Heart right ventricle (tissue), 16 donors: ENCODE data around the gene GREB1L. TPM values are rescaled to one million over a fixed set of nuclear protein-coding genes. Genes with fewer than 3 reads are reported as not detected.

Source experiments
- ATAC-seq, 8 donors: fragments of 200-7000 bp; cut with Tn5 transposase; one replicate each; pipeline ENCODE4 v1.9.1; 2020; ENCODE audit warnings: mild to moderate bottlenecking in 8 of 8, moderate library complexity in 8 of 8, moderate number of reproducible peaks in 1 of 8
- DNase-seq, 2 donors: peaks; one replicate each; pipeline ENCODE4 v3.0.0-alpha.2; 2020
- H3K27ac ChIP-seq, 10 donors: fragments of 200-600 bp; sonication (generic) in 2 of 10; one replicate each; pipeline versions ENCODE4 v1.5.0 to v1.8.0; 2020 to 2022; ENCODE audit warnings: mild to moderate bottlenecking in 3 of 10
- H3K27me3 ChIP-seq, 7 donors: fragments of 200-600 bp; one replicate each; pipeline ENCODE4 v1.8.0; 2021 to 2022; ENCODE audit warnings: mild to moderate bottlenecking in 2 of 7
- H3K36me3 ChIP-seq, 9 donors: fragments of 200-600 bp; sonication (generic) in 1 of 9; one replicate each; pipeline versions ENCODE4 v1.5.0 to v1.8.0; 2020 to 2022; ENCODE audit warnings: mild to moderate bottlenecking in 2 of 9
- H3K4me1 ChIP-seq, 9 donors: fragments of 200-600 bp; sonication (generic) in 1 of 9; one replicate each; pipeline versions ENCODE4 v1.5.0 to v1.8.0; 2020 to 2022; ENCODE audit warnings: mild to moderate bottlenecking in 4 of 9
- H3K4me3 ChIP-seq, 10 donors: fragments of 200-600 bp; sonication (generic) in 2 of 10; one replicate each; pipeline versions ENCODE4 v1.5.0 to v1.8.0; 2020 to 2022; ENCODE audit warnings: mild to moderate bottlenecking in 7 of 10, moderate library complexity in 2 of 10
- H3K9me3 ChIP-seq, 11 donors: fragments of 200-600 bp in 10 of 11; sonication (generic) in 2 of 11; one replicate each; pipeline versions ENCODE4 v1.5.0 to v1.8.0; 2013 to 2022; ENCODE audit warnings: mild to moderate bottlenecking in 2 of 11, control low read depth in 1 of 11, moderate library complexity in 1 of 11
- WGBS, 2 donors: extraction: QIAGEN DNeasy Blood & Tissue Kit; methylation state at CpG; one replicate each; pipeline ENCODE4 v1.1.7; 2013; ENCODE audit warnings: inconsistent platforms in 1 of 2; 5-methylcytosine and 5-hydroxymethylcytosine counted together
- intact Hi-C, 10 donors: fragments of 100-400 bp; cut with DNase I; formaldehyde crosslinking; loops; one replicate each; pipeline versions ENCODE4 v1.11.1 to v1.14.2; 2022
- polyA plus RNA-seq, 2 donors: library from polyadenylated mRNA; stranded (reverse); fragments of 200-250 nt; gene quantifications; one replicate each; pipeline ENCODE4 v1.2.3, GENCODE V29; 2013
- total RNA-seq, 10 donors: library from RNA; stranded (reverse); fragmentation: NEBNext Ultra II Directional in 3 of 10; extraction: Animal tissue kit (Norgen Biotek cat#: 25700) in 3 of 10; gene quantifications; one replicate each; pipeline versions ENCODE4 v1.2.1 to v1.2.4, GENCODE V29; 2021 to 2023
- TF ChIP-seq, protein P1 (sequence below), 9 donors: fragments of 200-600 bp; sonication (generic) in 2 of 9; IDR thresholded peaks; one replicate each; pipeline versions ENCODE4 v1.5.0 to v1.8.0; 2021 to 2022; ENCODE audit warnings: antibody characterized with exemption in 9 of 9, mild to moderate bottlenecking in 5 of 9, moderate library complexity in 1 of 9
- donor health status: Arrhythmogenic right ventricular cardiomyopathy.
- donor health status: ischemic (EF 13 %, LVEDD 7.1; RV severe dilation, severe dysfunction).
- donor health status: healthy with polysubstance abuse.
- donor health status: DM: no; HTN: yes; CAD: no.
- donor health status: DM: no; HTN: no; CAD: no.
- donor health status: ischemic (EF 25% LVEDD 6.9; RV normal size, moderate dysfunction).
- donor health status: ischemic (EF 25% LVEDD 5.7; RV mildly dilated, moderate dysfunction).
- donor health status: healthy.
- donor health status: DM: yes; HTN: yes; CAD: no.
- donor health status: Ischemic cardiomyopathy.
- donor health status: ischemic (EF 35%, LVEDD 5.7; RV mildly dilated, moderate dysfunction).
- donor health status: nonischemic (EF 11% LVEDD 7.7; RV severe dilation, severe dysfunction).
- donor health status: DM: yes; HTN: yes; CAD: no.
- donor health status: PGD.
- donor health status: ischemic (EF 29% LVEDD 5.4; RV normal size, mild dysfunction).
- donor health status: nonischemic (EF 23%, LVEDD 6.1; RV moderate dilation, normal function).

The GREB1L gene
- total and polyA plus RNA-seq, 12 donors: 0.54 to 14.3 (median 10.9) TPM

GRCh38 chr18:21327101-21327500, 85.1 kb downstream of the GREB1L start:
- TF ChIP-seq, protein P1, sequence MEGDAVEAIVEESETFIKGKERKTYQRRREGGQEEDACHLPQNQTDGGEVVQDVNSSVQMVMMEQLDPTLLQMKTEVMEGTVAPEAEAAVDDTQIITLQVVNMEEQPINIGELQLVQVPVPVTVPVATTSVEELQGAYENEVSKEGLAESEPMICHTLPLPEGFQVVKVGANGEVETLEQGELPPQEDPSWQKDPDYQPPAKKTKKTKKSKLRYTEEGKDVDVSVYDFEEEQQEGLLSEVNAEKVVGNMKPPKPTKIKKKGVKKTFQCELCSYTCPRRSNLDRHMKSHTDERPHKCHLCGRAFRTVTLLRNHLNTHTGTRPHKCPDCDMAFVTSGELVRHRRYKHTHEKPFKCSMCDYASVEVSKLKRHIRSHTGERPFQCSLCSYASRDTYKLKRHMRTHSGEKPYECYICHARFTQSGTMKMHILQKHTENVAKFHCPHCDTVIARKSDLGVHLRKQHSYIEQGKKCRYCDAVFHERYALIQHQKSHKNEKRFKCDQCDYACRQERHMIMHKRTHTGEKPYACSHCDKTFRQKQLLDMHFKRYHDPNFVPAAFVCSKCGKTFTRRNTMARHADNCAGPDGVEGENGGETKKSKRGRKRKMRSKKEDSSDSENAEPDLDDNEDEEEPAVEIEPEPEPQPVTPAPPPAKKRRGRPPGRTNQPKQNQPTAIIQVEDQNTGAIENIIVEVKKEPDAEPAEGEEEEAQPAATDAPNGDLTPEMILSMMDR (IDR thresholded peaks at IDR 0.05): no peak
- Histone ChIP-seq H3K4me1 (peaks cover 0 to 9% (median 0%) of the 10 kb centered on the region in 9 donors), H3K4me3 (no peak overlapping the region), H3K9me3 (no peaks in the 10 kb centered on the region), H3K27me3 (no peaks in the 10 kb centered on the region), H3K27ac (no peak overlapping the region), H3K36me3 (no peaks in the 10 kb centered on the region)
- intact Hi-C loops: loop anchor here in 3 of 10 donors (5.0 to 10.0 kb wide), 3 partner anchors 40 to 72 kb away; no protein-coding TSS in a partner anchor
- DNase-seq (no peak), ATAC-seq (no peak)
- 57 to 63% methylated on average over 3 of the region's 3 CpGs for WGBS, 2 donors

DNA sequence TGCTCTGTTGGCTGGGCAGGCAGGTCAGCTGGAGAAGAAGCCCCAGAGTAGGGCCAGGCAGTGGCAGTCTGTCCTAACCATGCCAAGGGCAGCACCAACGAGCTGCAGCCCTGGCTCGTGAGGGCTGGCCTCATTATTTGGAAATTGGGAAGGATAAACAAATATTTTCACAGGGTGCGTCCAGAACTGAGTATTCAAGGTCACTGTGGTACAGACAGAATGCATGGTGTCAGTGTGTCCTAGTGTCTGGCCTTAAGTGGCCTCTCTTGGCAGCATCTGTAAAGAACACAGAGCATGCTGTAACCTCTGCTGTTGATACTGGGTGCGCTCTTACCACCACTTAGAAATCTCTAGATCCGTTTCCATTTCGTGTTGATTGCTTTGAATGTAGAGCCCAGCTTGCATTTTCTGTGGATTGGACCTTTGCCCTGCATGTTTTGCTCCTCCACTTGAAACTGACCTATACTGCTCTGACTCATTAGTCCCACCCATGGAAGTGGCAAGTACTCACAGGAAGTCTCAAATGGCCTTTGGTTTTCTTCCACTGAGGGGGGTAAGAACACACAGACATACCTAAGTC, 88.2 kb downstream of the GREB1L start:
- intact Hi-C loops: loop anchor here in 3 of 10 donors (2.0 to 10.0 kb wide), 3 partner anchors 33 to 88 kb away; partner anchors contain the start of gene GREB1L (in 3 of the 3)
- TF ChIP-seq, protein P1 (IDR thresholded peaks at IDR 0.05): no peak
- Histone ChIP-seq H3K27ac (peak overlapping the region; percentile 3 to 82 (median 76)), H3K27me3 (no peaks in the 10 kb centered on the region), H3K4me1 (peaks cover 0 to 9% (median 0%) of the 10 kb centered on the region in 9 donors), H3K4me3 (no peak overlapping the region), H3K36me3 (no peaks in the 10 kb centered on the region), H3K9me3 (no peaks in the 10 kb centered on the region)
- ATAC-seq (peak; percentile 71 to 99 (median 94)), DNase-seq (peak in 1 of 2 donors; percentile 27)
- 34 to 37% methylated on average over 6 of the region's 6 CpGs for WGBS, 2 donors

DNA sequence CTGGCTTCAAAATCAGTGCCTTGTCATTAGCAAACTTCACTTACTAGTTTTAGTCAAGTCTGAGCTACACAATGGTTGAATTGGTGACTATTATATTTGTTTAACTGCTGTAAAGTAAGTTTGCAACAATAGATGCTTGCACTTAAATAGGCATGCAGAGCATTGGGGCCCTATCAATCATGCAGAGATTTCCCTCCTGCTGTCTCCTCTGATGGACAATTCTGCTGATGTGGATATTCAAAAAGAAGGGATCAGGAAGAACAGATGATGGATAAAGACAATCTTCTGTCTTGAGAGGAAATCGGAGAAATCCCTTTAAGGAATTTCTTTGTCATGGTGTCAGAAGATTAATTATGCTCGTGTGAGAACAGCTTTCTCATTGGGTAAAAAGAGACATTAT, 89.0 kb downstream of the GREB1L start:
- H3K27ac ChIP-seq: peak overlapping the region in 5 of 10 donors; percentile 64 to 82 (median 80)
- DNase-seq: no peak
- H3K27me3 ChIP-seq: no peaks in the 10 kb centered on the region
- no peak for ATAC-seq
- TF ChIP-seq, protein P1 (IDR thresholded peaks at IDR 0.05): no peak
- 46 to 64% methylated on average over 2 of the region's 2 CpGs for whole genome bisulfite sequencing, 2 donors
- no peak overlapping the region for H3K4me3 ChIP-seq
- intact Hi-C loops: loop anchor here in 3 of 10 donors (2.0 to 10.0 kb wide), 3 partner anchors 32 to 89 kb away; partner anchors contain the start of gene GREB1L (in 3 of the 3)
- no peaks in the 10 kb centered on the region for H3K36me3 ChIP-seq
- no peaks in the 10 kb centered on the region for H3K9me3 ChIP-seq
- peaks cover 0 to 9% (median 0%) of the 10 kb centered on the region in 9 donors for H3K4me1 ChIP-seq

DNA sequence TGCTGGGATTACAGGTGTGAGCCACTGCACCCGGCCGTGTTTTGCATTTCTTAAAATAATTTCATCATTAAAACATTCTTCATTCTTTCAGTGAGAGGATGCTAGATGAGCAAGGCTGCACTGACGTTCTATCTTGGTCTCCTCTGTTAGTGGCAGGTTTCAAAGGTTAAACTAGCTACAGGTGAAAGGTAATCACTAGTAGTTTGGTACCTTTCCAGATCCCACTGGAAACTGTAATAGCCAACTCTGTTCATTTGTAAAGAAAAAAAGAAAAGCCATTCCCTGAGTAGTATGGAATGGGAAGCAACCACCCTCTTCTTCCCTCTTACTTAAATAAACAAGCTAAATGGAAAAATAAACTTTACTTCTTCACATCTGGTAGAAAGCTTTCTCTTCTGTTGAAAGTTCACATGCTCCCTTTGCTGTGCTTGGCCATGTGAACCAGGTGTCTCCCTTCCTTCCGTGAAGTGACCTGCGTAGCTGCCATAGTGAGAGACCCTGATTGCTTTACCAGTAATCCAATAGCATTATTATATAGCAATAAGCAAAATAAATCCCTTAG, 94.0 kb downstream of the GREB1L start:
- 77 to 88% methylated on average over 5 of the region's 5 CpGs for WGBS, 2 donors
- ATAC-seq: no peak
- no peaks in the 10 kb centered on the region for H3K36me3 ChIP-seq
- H3K4me1 ChIP-seq: peaks cover 0 to under 1% (median 0%) of the 10 kb centered on the region in 9 donors
- intact Hi-C loops: loop anchor here in 2 of 10 donors (10.0 kb wide), 1 partner anchor 91 kb away; the partner anchor contains the start of gene GREB1L (in 2 of the 2)
- no peak overlapping the region for H3K27ac ChIP-seq
- TF ChIP-seq, protein P1 (IDR thresholded peaks at IDR 0.05): no peak
- no peak overlapping the region for H3K4me3 ChIP-seq
- no peaks in the 10 kb centered on the region for H3K9me3 ChIP-seq
- DNase-seq: no peak
- H3K27me3 ChIP-seq: no peaks in the 10 kb centered on the region
